ENCODE results near the gene COMMD6.
"Not testable (repeated sequence)": the region's sequence is repeated elsewhere in the genome, so short reads cannot be mapped to it uniquely, and the experiment has no call there.

The COMMD6 gene

GRCh38 chr13:75537401-75538365 is at the start of gene COMMD6:
COMMD6 (minus strand) TSS chr13:75537841; CDS start chr13:75537805, 36 bp downstream.
- DNase-seq (ENCODE audit: low spot score), result peak; percentile 81

- DNase-seq (ENCODE audit: low spot score), result no peak
These were observed 47.5 kb upstream of the COMMD6 start for GRCh38 chr13:75585153-75585552.

- DNase-seq (ENCODE audit: low spot score), result no peak
These were observed 45.5 kb upstream of the COMMD6 start for GRCh38 chr13:75583091-75583490.

- no peak for DNase-seq (ENCODE audit: low spot score)
These were observed 44.4 kb upstream of the COMMD6 start for GRCh38 chr13:75581874-75582640.

- DNase-seq (ENCODE audit: low spot score), result no peak
These were observed 41.9 kb upstream of the COMMD6 start for GRCh38 chr13:75579529-75579928.

- no peak for DNase-seq (ENCODE audit: low spot score)
These were observed 31.9 kb upstream of the COMMD6 start for GRCh38 chr13:75569576-75569975.

GRCh38 chr13:75566658-75567057 is 29.0 kb upstream of the COMMD6 start:
- DNase-seq (ENCODE audit: low spot score), result peak; percentile 56

- no peak for DNase-seq (ENCODE audit: low spot score)
These were observed 20.7 kb upstream of the COMMD6 start for GRCh38 chr13:75558145-75558840.

- DNase-seq (ENCODE audit: low spot score), result no peak
These were observed 19.3 kb upstream of the COMMD6 start for GRCh38 chr13:75556961-75557360.

- no peak for DNase-seq (ENCODE audit: low spot score)
These were observed 18.2 kb upstream of the COMMD6 start for GRCh38 chr13:75555836-75556235.

- DNase-seq (ENCODE audit: low spot score), result no peak
These were observed 17.3 kb upstream of the COMMD6 start for GRCh38 chr13:75554981-75555380.

GRCh38 chr13:75554464-75554863 is 16.8 kb upstream of the COMMD6 start:
- no peak for DNase-seq (ENCODE audit: low spot score)

- DNase-seq (ENCODE audit: low spot score), result peak; percentile 34
These were observed 12.5 kb upstream of the COMMD6 start for GRCh38 chr13:75550159-75550567.

GRCh38 chr13:75549262-75550158 is 11.9 kb upstream of the COMMD6 start, which contains the start of gene UCHL3:
UCHL3 (plus strand) TSS chr13:75549791; CDS start chr13:75549821, 30 bp downstream.
- DNase-seq (ENCODE audit: low spot score), result peak; percentile 94

- DNase-seq (ENCODE audit: low spot score), result no peak
These were observed 10.3 kb upstream of the COMMD6 start for GRCh38 chr13:75547917-75548316.

- not testable (repeated sequence) for DNase-seq (ENCODE audit: low spot score)
These were observed 7.7 kb upstream of the COMMD6 start for GRCh38 chr13:75545386-75545785.

- no peak for DNase-seq (ENCODE audit: low spot score)
These were observed 7.2 kb upstream of the COMMD6 start for GRCh38 chr13:75544681-75545330.

- DNase-seq (ENCODE audit: low spot score), result no peak
These were observed 4.3 kb upstream of the COMMD6 start for GRCh38 chr13:75541961-75542360.

- DNase-seq (ENCODE audit: low spot score), result no peak
These were observed 3.6 kb upstream of the COMMD6 start for GRCh38 chr13:75541287-75541686.

- no peak for DNase-seq (ENCODE audit: low spot score)
These were observed 3.8 kb downstream of the COMMD6 start for GRCh38 chr13:75533861-75534260.

GRCh38 chr13:75530549-75530961 is 7.1 kb downstream of the COMMD6 start:
- no peak for DNase-seq (ENCODE audit: low spot score)

Data from kidney capillary endothelial cell (primary cell).